GM06990 (cell line): ENCODE data around the gene ASB11.

Source experiments
- DNase-seq: peaks from one replicate; pipeline ENCODE4 v3.0.0-alpha.2; 2011; ENCODE audit not compliant: insufficient read length; ENCODE audit errors: extremely low read depth
- H3K27me3 ChIP-seq: replicated peaks from 2 replicates; pipeline ENCODE4 v1.6.0; 2011; ENCODE audit warnings: low read length; ENCODE audit not compliant: control insufficient read depth, insufficient read depth
- H3K36me3 ChIP-seq: 2 replicates; pipeline ENCODE4 v1.5.1; 2011; ENCODE audit warnings: low read length; ENCODE audit not compliant: control insufficient read depth, insufficient read depth
- H3K4me3 ChIP-seq: replicated peaks from 2 replicates; pipeline ENCODE4 v1.5.1; 2011; ENCODE audit warnings: low read depth, mild to moderate bottlenecking, control low read depth, low read length
- TF ChIP-seq, protein P1 (sequence below): IDR thresholded peaks from 2 replicates; pipeline ENCODE4 v1.5.1; 2011; ENCODE audit warnings: low read length, control low read depth, mild to moderate bottlenecking, inconsistent platforms; ENCODE audit not compliant: insufficient read depth, poor library complexity, severe bottlenecking

The ASB11 gene

GRCh38 chrX:15335135-15336022, 19.9 kb upstream of the ASB11 start, which contains the start of gene PIGA:
TSS of gene PIGA (minus strand) at chrX:15335523. CDS start at chrX:15331930, 3,593 bp downstream.
- TF ChIP-seq, protein P1, sequence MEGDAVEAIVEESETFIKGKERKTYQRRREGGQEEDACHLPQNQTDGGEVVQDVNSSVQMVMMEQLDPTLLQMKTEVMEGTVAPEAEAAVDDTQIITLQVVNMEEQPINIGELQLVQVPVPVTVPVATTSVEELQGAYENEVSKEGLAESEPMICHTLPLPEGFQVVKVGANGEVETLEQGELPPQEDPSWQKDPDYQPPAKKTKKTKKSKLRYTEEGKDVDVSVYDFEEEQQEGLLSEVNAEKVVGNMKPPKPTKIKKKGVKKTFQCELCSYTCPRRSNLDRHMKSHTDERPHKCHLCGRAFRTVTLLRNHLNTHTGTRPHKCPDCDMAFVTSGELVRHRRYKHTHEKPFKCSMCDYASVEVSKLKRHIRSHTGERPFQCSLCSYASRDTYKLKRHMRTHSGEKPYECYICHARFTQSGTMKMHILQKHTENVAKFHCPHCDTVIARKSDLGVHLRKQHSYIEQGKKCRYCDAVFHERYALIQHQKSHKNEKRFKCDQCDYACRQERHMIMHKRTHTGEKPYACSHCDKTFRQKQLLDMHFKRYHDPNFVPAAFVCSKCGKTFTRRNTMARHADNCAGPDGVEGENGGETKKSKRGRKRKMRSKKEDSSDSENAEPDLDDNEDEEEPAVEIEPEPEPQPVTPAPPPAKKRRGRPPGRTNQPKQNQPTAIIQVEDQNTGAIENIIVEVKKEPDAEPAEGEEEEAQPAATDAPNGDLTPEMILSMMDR: no peak
- H3K4me3 ChIP-seq: peak within 1 kb of the TSS; percentile 70
- DNase-seq: peak; percentile 95
- no peaks in the 10 kb centered on the region for H3K36me3 ChIP-seq
- H3K27me3 ChIP-seq: no peaks in the 10 kb centered on the region

GRCh38 chrX:15334561-15334960, 19.1 kb upstream of the ASB11 start:
- H3K27me3 ChIP-seq: no peaks in the 10 kb centered on the region
- no peaks in the 10 kb centered on the region for H3K36me3 ChIP-seq
- TF ChIP-seq, protein P1: no peak
- H3K4me3 ChIP-seq: peak overlapping the region; percentile 70
- no peak for DNase-seq

GRCh38 chrX:15328821-15329220, 13.4 kb upstream of the ASB11 start:
- TF ChIP-seq, protein P1: no peak
- DNase-seq: no peak
- no peaks in the 10 kb centered on the region for H3K36me3 ChIP-seq
- H3K4me3 ChIP-seq: no peak overlapping the region
- no peaks in the 10 kb centered on the region for H3K27me3 ChIP-seq

- no peak overlapping the region for H3K4me3 ChIP-seq
- no peaks in the 10 kb centered on the region for H3K27me3 ChIP-seq
- no peaks in the 10 kb centered on the region for H3K36me3 ChIP-seq
- TF ChIP-seq, protein P1: no peak
- no peak for DNase-seq
These were observed 12.7 kb upstream of the ASB11 start for GRCh38 chrX:15328131-15328530.

GRCh38 chrX:15322472-15322871, 7.0 kb upstream of the ASB11 start:
- H3K27me3 ChIP-seq: no peaks in the 10 kb centered on the region
- no peak for DNase-seq
- H3K4me3 ChIP-seq: no peak overlapping the region
- TF ChIP-seq, protein P1: no peak
- no peaks in the 10 kb centered on the region; the same call in none of the 2 replicates for H3K36me3 ChIP-seq
